Measurements from ENCODE around the gene POLR2B. TPM values are rescaled to one million over a fixed set of nuclear protein-coding genes. Genes with fewer than 3 reads are reported as not detected.

The POLR2B gene
- total RNA-seq, 1 donor from 2014 or later = 55.2 TPM

DNA sequence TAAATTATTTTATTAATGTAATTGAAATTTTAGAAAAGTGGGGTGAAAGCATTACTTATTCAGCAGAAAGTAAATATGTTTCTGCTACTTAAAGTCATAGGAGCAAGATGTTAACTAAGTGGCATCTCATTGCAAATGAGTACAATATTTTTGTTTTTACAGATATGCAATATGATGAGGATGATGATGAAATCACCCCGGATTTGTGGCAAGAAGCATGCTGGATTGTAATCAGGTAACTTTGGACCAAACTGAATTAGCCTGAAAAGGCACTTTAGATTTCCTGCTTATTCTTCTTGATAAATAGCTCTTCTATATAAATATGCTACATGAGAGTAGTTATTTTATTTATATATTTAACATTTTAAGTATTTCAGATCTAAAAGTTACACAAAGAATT, 7.5 kb downstream of the POLR2B start:
- no peak for DNase-seq (ENCODE audit: low spot score)
- peaks cover 29% of the 10 kb centered on the region for H3K4me1 Mint-ChIP-seq (ENCODE audit: low read depth)
- no peak for TF ChIP-seq CTCF (IDR thresholded peaks at IDR 0.05)
- no peaks in the 10 kb centered on the region for H3K9me3 Mint-ChIP-seq (ENCODE audit: low read depth)
- no peak overlapping the region for H3K27ac Mint-ChIP-seq (ENCODE audit: unreplicated experiment)
- H3K27me3 Mint-ChIP-seq (ENCODE audit: low read depth) = no peaks in the 10 kb centered on the region
- H3K36me3 Mint-ChIP-seq (ENCODE audit: low read depth) = peaks cover 23% of the 10 kb centered on the region
- no peak overlapping the region for H3K4me3 Mint-ChIP-seq (ENCODE audit: unreplicated experiment)

- Mint-ChIP-seq H3K27me3 (ENCODE audit: low read depth) (no peaks in the 10 kb centered on the region), H3K27ac (ENCODE audit: unreplicated experiment) (no peak overlapping the region), H3K4me1 (ENCODE audit: low read depth) (peaks cover 21% of the 10 kb centered on the region), H3K36me3 (ENCODE audit: low read depth) (peaks cover 27% of the 10 kb centered on the region), H3K9me3 (ENCODE audit: low read depth) (no peaks in the 10 kb centered on the region), H3K4me3 (ENCODE audit: unreplicated experiment) (no peak overlapping the region)
- TF ChIP-seq CTCF (IDR thresholded peaks at IDR 0.05) = no peak
- no peak for DNase-seq (ENCODE audit: low spot score)
Measured at GRCh38 chr4:56986952-56987351, 8.3 kb downstream of the POLR2B start.

DNA sequence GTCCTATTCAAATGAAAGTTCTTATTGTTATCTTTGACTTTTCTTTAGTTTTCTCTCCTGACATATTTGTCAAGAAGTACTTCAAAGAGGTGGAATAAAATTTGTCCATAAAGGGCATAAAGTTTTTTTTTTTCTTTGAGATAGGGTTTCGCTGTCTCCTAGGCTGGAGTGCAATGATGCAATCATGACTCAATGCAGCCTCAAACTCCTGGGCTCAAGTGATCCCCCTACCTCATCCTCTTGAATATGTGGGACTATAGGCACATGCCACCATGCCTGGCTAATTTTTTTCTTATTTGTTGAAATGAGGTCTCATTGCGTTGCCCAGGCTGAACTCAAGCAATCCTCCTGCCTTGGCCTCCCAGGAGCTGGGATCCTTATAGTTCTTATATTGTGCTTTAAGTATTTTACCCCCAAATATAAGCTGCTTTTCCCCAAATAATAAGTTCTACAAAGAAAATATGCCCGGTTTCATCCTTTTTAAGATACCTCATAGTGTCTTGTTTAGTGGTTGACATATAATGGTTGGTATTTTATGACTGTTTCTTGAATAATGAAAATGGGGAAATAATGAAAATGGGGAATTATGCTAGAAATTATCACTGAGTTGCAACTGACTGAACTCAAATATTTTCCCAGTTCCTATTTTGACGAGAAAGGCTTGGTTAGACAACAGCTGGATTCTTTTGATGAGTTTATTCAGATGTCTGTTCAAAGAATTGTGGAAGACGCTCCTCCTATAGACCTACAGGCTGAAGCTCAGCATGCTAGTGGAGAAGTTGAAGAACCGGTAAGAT, 11.6 kb downstream of the POLR2B start:
- Mint-ChIP-seq H3K27me3 (ENCODE audit: low read depth) (no peaks in the 10 kb centered on the region), H3K4me3 (ENCODE audit: unreplicated experiment) (no peak overlapping the region), H3K36me3 (ENCODE audit: low read depth) (peaks cover 31% of the 10 kb centered on the region), H3K9me3 (ENCODE audit: low read depth) (no peaks in the 10 kb centered on the region), H3K27ac (ENCODE audit: unreplicated experiment) (no peak overlapping the region), H3K4me1 (ENCODE audit: low read depth) (peaks cover 10% of the 10 kb centered on the region)
- DNase-seq (ENCODE audit: low spot score) = no peak
- no peak for TF ChIP-seq CTCF (IDR thresholded peaks at IDR 0.05)

- no peak for TF ChIP-seq CTCF (IDR thresholded peaks at IDR 0.05)
- no peak for DNase-seq (ENCODE audit: low spot score)
- Mint-ChIP-seq H3K4me1 (ENCODE audit: low read depth) (peaks cover 3% of the 10 kb centered on the region), H3K9me3 (ENCODE audit: low read depth) (no peaks in the 10 kb centered on the region), H3K27ac (ENCODE audit: unreplicated experiment) (no peak overlapping the region), H3K4me3 (ENCODE audit: unreplicated experiment) (no peak overlapping the region), H3K36me3 (ENCODE audit: low read depth) (peaks cover 37% of the 10 kb centered on the region), H3K27me3 (ENCODE audit: low read depth) (no peaks in the 10 kb centered on the region)
Measured at GRCh38 chr4:56995525-56995924, 16.8 kb downstream of the POLR2B start.

DNA sequence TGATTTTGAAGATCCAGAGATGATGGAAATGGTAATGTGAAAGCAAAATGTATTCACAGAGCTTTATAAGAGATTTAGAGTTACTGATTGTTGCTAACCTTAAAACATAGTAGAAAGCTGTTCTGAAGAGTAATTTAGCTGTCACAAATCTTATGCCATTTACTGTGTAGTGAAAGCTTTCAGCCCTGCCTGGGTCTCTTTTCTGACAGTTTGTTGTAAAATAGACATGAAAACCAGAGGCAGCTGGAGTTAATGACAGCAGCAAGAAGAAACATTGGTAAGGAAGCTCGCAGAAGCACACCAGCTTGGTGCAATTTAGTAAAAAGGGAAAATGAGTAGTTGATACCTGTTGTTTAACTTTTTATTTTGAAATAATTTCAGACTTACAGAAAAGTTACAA, 21.1 kb downstream of the POLR2B start:
- H3K4me1 Mint-ChIP-seq (ENCODE audit: low read depth) = peaks cover 3% of the 10 kb centered on the region
- TF ChIP-seq CTCF (IDR thresholded peaks at IDR 0.05) = no peak
- H3K4me3 Mint-ChIP-seq (ENCODE audit: unreplicated experiment) = no peak overlapping the region
- DNase-seq (ENCODE audit: low spot score) = no peak
- no peaks in the 10 kb centered on the region for H3K27me3 Mint-ChIP-seq (ENCODE audit: low read depth)
- H3K36me3 Mint-ChIP-seq (ENCODE audit: low read depth) = peaks cover 42% of the 10 kb centered on the region
- H3K9me3 Mint-ChIP-seq (ENCODE audit: low read depth) = no peaks in the 10 kb centered on the region
- no peak overlapping the region for H3K27ac Mint-ChIP-seq (ENCODE audit: unreplicated experiment)
